Adrenal gland (tissue), 5 donors: ENCODE results near the gene SIRPA.

Source experiments
- CTCF ChIP-seq, 6 experiments: fragments of 450-650 bp in 4 of 6; fragments of 200-600 bp in 2 of 6; sonication (generic) in 1 of 6; IDR thresholded peaks; 1 replicate in 5 of 6; 2 replicates in 1 of 6; pipeline versions ENCODE4 v1.5.1 to v1.8.0; 2016 to 2021; ENCODE audit warnings: antibody characterized with exemption in 6 of 6, mild to moderate bottlenecking in 2 of 6, moderate library complexity in 1 of 6
- POLR2A ChIP-seq, 2 donors: fragments of 450-650 bp; IDR thresholded peaks; one replicate each; pipeline ENCODE4 v1.6.1; 2017; ENCODE audit warnings: antibody characterized with exemption in 2 of 2, mild to moderate bottlenecking in 2 of 2, moderate library complexity in 1 of 2
- donor health status: DM: no; HTN: no; CAD: no.

GRCh38 chr20:1879934-1880333, 15.3 kb upstream of the SIRPA start:
- TF ChIP-seq CTCF (IDR thresholded peaks at IDR 0.05), result no peak
- no peak for TF ChIP-seq POLR2A (IDR thresholded peaks at IDR 0.05)
